H9 (cell line): ENCODE data around the gene TTLL4. TPM values are rescaled to one million over a fixed set of nuclear protein-coding genes. Genes with fewer than 3 reads are reported as not detected.

Source experiments
- DNase-seq: peaks from one replicate; pipeline ENCODE4 v3.0.0-alpha.2; 2017
- H2AFZ ChIP-seq: one replicate; pipeline ENCODE4 v1.6.1; 2013; ENCODE audit warnings: mild to moderate bottlenecking, low read length, control low read depth, moderate library complexity
- H2AK5ac ChIP-seq: 2 replicates; pipeline ENCODE4 v1.6.1; 2013; ENCODE audit warnings: low read length, control low read depth, mixed read lengths; ENCODE audit not compliant: insufficient read length
- H2BK120ac ChIP-seq: one replicate; pipeline ENCODE4 v1.6.1; 2013; ENCODE audit warnings: low read depth, mild to moderate bottlenecking, low read length, control low read depth, inconsistent platforms; ENCODE audit not compliant: poor library complexity, severe bottlenecking
- H2BK12ac ChIP-seq: 2 replicates; pipeline ENCODE4 v1.6.1; 2013; ENCODE audit warnings: low read length, control low read depth, mixed read lengths, low read depth; ENCODE audit not compliant: insufficient read length
- H2BK15ac ChIP-seq: 2 replicates; pipeline ENCODE4 v1.6.1; 2013; ENCODE audit warnings: low read depth, low read length, control low read depth
- H2BK20ac ChIP-seq: one replicate; pipeline ENCODE4 v1.6.1; 2013; ENCODE audit warnings: low read depth, mild to moderate bottlenecking, low read length, control low read depth, inconsistent platforms; ENCODE audit not compliant: poor library complexity, severe bottlenecking
- H2BK5ac ChIP-seq: 2 replicates; pipeline ENCODE4 v1.6.1; 2013; ENCODE audit warnings: low read length, control low read depth, mixed read lengths; ENCODE audit not compliant: insufficient read length
- H3K14ac ChIP-seq: 2 replicates; pipeline ENCODE4 v1.6.1; 2013; ENCODE audit warnings: low read length, control low read depth; ENCODE audit not compliant: insufficient read depth
- H3K18ac ChIP-seq: 2 replicates; pipeline ENCODE4 v1.6.1; 2013; ENCODE audit warnings: low read depth, mild to moderate bottlenecking, mixed read lengths, low read length, control low read depth; ENCODE audit not compliant: insufficient read length
- H3K23ac ChIP-seq: 2 replicates; pipeline ENCODE4 v1.6.1; 2013; ENCODE audit warnings: low read length, control low read depth, mixed read lengths, low read depth; ENCODE audit not compliant: insufficient read length
- H3K23me2 ChIP-seq: 2 replicates; pipeline ENCODE4 v1.6.1; 2013; ENCODE audit warnings: low read depth, mild to moderate bottlenecking, mixed read lengths, low read length, control low read depth; ENCODE audit not compliant: insufficient read length, poor library complexity, severe bottlenecking
- H3K27ac ChIP-seq: 2 replicates; pipeline ENCODE4 v1.5.1; 2013; ENCODE audit warnings: low read length, control low read depth, mixed read lengths, low read depth; ENCODE audit not compliant: insufficient read length
- H3K27me3 ChIP-seq: 2 replicates; pipeline ENCODE4 v1.6.1; 2013; ENCODE audit warnings: low read length, control low read depth, inconsistent platforms; ENCODE audit not compliant: insufficient read depth
- H3K4ac ChIP-seq: 2 replicates; pipeline ENCODE4 v1.6.1; 2013; ENCODE audit warnings: low read depth, mild to moderate bottlenecking, control low read depth, inconsistent platforms, low read length, moderate library complexity
- H3K4me1 ChIP-seq: 2 replicates; pipeline ENCODE4 v1.6.1; 2013; ENCODE audit warnings: low read length, control low read depth, inconsistent platforms; ENCODE audit not compliant: insufficient read depth
- H3K4me2 ChIP-seq: 2 replicates; pipeline ENCODE4 v1.6.1; 2013; ENCODE audit warnings: low read length, control low read depth, mixed read lengths; ENCODE audit not compliant: insufficient read length, insufficient read depth
- H3K56ac ChIP-seq: 2 replicates; pipeline ENCODE4 v1.6.1; 2013; ENCODE audit warnings: low read depth, mild to moderate bottlenecking, mixed read lengths, low read length, control low read depth; ENCODE audit not compliant: insufficient read length
- H3K79me1 ChIP-seq: 2 replicates; pipeline ENCODE4 v1.6.1; 2013; ENCODE audit warnings: low read depth, mild to moderate bottlenecking, moderate library complexity, low read length, control low read depth, inconsistent platforms; ENCODE audit not compliant: insufficient read depth, poor library complexity, severe bottlenecking
- H3K79me2 ChIP-seq: 2 replicates; pipeline ENCODE4 v1.6.1; 2013; ENCODE audit warnings: low read length, control low read depth, inconsistent platforms; ENCODE audit not compliant: insufficient read depth
- H3K9ac ChIP-seq: 2 replicates; pipeline ENCODE4 v1.6.1; 2013; ENCODE audit warnings: low read length, control low read depth, mixed read lengths; ENCODE audit not compliant: insufficient read length; ENCODE audit errors: extremely low read depth
- H3K9me3 ChIP-seq: one replicate; pipeline ENCODE4 v1.6.1; 2013; ENCODE audit warnings: low read depth, low read length, inconsistent platforms; ENCODE audit not compliant: control insufficient read depth
- H3T11ph ChIP-seq: one replicate; pipeline ENCODE4 v1.6.1; 2013; ENCODE audit warnings: mild to moderate bottlenecking, low read length, control low read depth, inconsistent platforms
- H4K20me1 ChIP-seq: one replicate; pipeline ENCODE4 v1.6.1; 2013; ENCODE audit not compliant: control insufficient read depth, insufficient read length, insufficient read depth
- H4K5ac ChIP-seq: 2 replicates; pipeline ENCODE4 v1.6.1; 2013; ENCODE audit warnings: low read depth, mild to moderate bottlenecking, mixed read lengths, low read length, control low read depth; ENCODE audit not compliant: insufficient read length
- H4K8ac ChIP-seq: replicated peaks from 2 replicates; pipeline ENCODE4 v1.6.1; 2013; ENCODE audit warnings: low read length, control low read depth, mixed read lengths, low read depth; ENCODE audit not compliant: insufficient read length
- H4K91ac ChIP-seq: 2 replicates; pipeline ENCODE4 v1.6.1; 2013; ENCODE audit warnings: low read depth, mild to moderate bottlenecking, moderate library complexity, mixed read lengths, low read length, control low read depth; ENCODE audit not compliant: insufficient read length
- H3K27ac Mint-ChIP-seq, 3 experiments: 2 replicates in 2 of 3; 3 replicates in 1 of 3; pipeline ENCODE4 v1.8.0; 2020 to 2021; ENCODE audit warnings: mixed read lengths in 3 of 3, mild to moderate bottlenecking in 1 of 3, moderate library complexity in 1 of 3
- H3K27me3 Mint-ChIP-seq: 2 replicates; pipeline ENCODE4 v1.8.0; 2021; ENCODE audit warnings: low read depth, mild to moderate bottlenecking, moderate library complexity, mixed read lengths
- H3K36me3 Mint-ChIP-seq, 3 experiments: 2 replicates in 2 of 3; 3 replicates in 1 of 3; pipeline ENCODE4 v1.8.0; 2020 to 2021; ENCODE audit warnings: low read depth in 3 of 3, mixed read lengths in 3 of 3; ENCODE audit not compliant: insufficient read depth in 1 of 3
- H3K4me1 Mint-ChIP-seq, 2 experiments: 2 replicates each; pipeline ENCODE4 v1.8.0; 2020; ENCODE audit warnings: mixed read lengths in 2 of 2
- H3K4me3 Mint-ChIP-seq, 2 experiments: 2 replicates in 1 of 2; 3 replicates in 1 of 2; pipeline ENCODE4 v1.8.0; 2020 to 2021; ENCODE audit warnings: mild to moderate bottlenecking in 2 of 2, mixed read lengths in 2 of 2, moderate library complexity in 1 of 2
- H3K9me3 Mint-ChIP-seq, 2 experiments: 2 replicates in 1 of 2; 3 replicates in 1 of 2; pipeline ENCODE4 v1.8.0; 2020; ENCODE audit warnings: mild to moderate bottlenecking in 2 of 2, mixed read lengths in 2 of 2, moderate library complexity in 1 of 2
- CTCF ChIP-seq: fragments of 200-600 bp; sonication (generic); conservative IDR thresholded peaks from 3 replicates; pipeline ENCODE4 v1.8.0; 2021; ENCODE audit warnings: antibody characterized with exemption, mild to moderate bottlenecking
- WGBS: extraction: QIAGEN DNeasy Blood & Tissue Kit; methylation state at CpG from one replicate; pipeline ENCODE4 v1.1.7; 2013; ENCODE audit warnings: missing lambda C conversion rate, low lambda C conversion rate, mixed read lengths; ENCODE audit not compliant: insufficient read length; ENCODE audit errors: extremely low coverage; 5-methylcytosine and 5-hydroxymethylcytosine counted together
- total RNA-seq: library from RNA; stranded (reverse); gene quantifications from 2 replicates; pipeline ENCODE4 v1.2.1, GENCODE V29; 2021

The TTLL4 gene
- total RNA-seq, 1 experiment from 2014 or later = 96.4 TPM

GRCh38 chr2:218703341-218703740 lies 7.3 kb upstream of the TTLL4 start:
- no peak for TF ChIP-seq CTCF
- no peak overlapping the region for H3K27ac ChIP-seq
- no peaks in the 10 kb centered on the region for H3K79me2 ChIP-seq
- Mint-ChIP-seq H3K27ac (no peak overlapping the region; a peak in 2 of 7 replicates), H3K36me3 (peaks cover 4 to 23% (median 19%) of the 10 kb centered on the region in 3 experiments; a peak in 6 of 7 replicates), H3K4me3 (no peak overlapping the region), H3K4me1 (peaks cover 9 to 13% of the 10 kb centered on the region in 2 experiments), H3K27me3 (no peaks in the 10 kb centered on the region; the same call in 1 of the 2 replicates), H3K9me3 (peaks cover 0 to 4% of the 10 kb centered on the region in 2 experiments; a peak in 3 of 5 replicates)
- H3K4me1 ChIP-seq = no peaks in the 10 kb centered on the region
- no peak overlapping the region for H3K14ac ChIP-seq
- H3K23ac ChIP-seq = no peak overlapping the region
- no peak overlapping the region for H3K4ac ChIP-seq
- H2AK5ac ChIP-seq = no peak overlapping the region
- no peak for DNase-seq
- H2BK12ac ChIP-seq = no peak overlapping the region
- no peaks in the 10 kb centered on the region for H4K20me1 ChIP-seq
- no peak overlapping the region for H3K9ac ChIP-seq
- no peak overlapping the region for H4K91ac ChIP-seq
- no peak overlapping the region for H2BK15ac ChIP-seq
- WGBS = no CpG with 5 or more reads among the region's 4 CpGs
- H3K27me3 ChIP-seq = no peaks in the 10 kb centered on the region
- no peak overlapping the region for H3K18ac ChIP-seq
- H3K23me2 ChIP-seq = no peaks in the 10 kb centered on the region
- no peaks in the 10 kb centered on the region for H3K9me3 ChIP-seq
- no peak overlapping the region for H2BK5ac ChIP-seq
- H2AFZ ChIP-seq = no peak overlapping the region
- H2BK120ac ChIP-seq = no peak overlapping the region
- H3K56ac ChIP-seq = no peak overlapping the region
- H4K8ac ChIP-seq = no peak overlapping the region
- no peak overlapping the region for H2BK20ac ChIP-seq
- no peak overlapping the region for H3K4me2 ChIP-seq
- no peaks in the 10 kb centered on the region for H3K79me1 ChIP-seq
- H4K5ac ChIP-seq = no peak overlapping the region
- no peak overlapping the region for H3T11ph ChIP-seq
